OCI-LY3 (cell line): ENCODE data around the gene STX2.

Experiments used
- CTCF ChIP-seq: fragments of 200-600, 300-600 bp; sonication (generic); IDR thresholded peaks from 2 replicates; pipeline ENCODE4 v1.5.1; 2014; ENCODE audit warnings: antibody characterized with exemption, low read length, low read depth
- EZH2phosphoT487 ChIP-seq: fragments of 200-600 bp; shearing (Covaris generic); IDR thresholded peaks from 2 replicates; pipeline ENCODE4 v1.6.1; 2018; ENCODE audit warnings: antibody characterized with exemption, mixed run types, low read depth

- TF ChIP-seq CTCF (no peak), EZH2phosphoT487 (no peak)
These were observed 58.7 kb downstream of the STX2 start for GRCh38 chr12:130780325-130780724.
